Measurements from ENCODE around the gene KCP. TPM values are rescaled to one million over a fixed set of nuclear protein-coding genes. Genes with fewer than 3 reads are reported as not detected.

Gene KCP
- total and polyA plus RNA-seq, 10 of the 15 experiments (the other 5 are each of a cell fraction or from before 2014, with no cell fraction given) = 0.05 to 7.8 (median 2.5) TPM

GRCh38 chr7:128900237-128900636, 10.3 kb downstream of the KCP start:
- intact Hi-C loops (cut with micrococcal nuclease; ENCODE audit: unreplicated experiment) = no loop called here
- BruUV-seq (replicated peaks) = no TSS peak
- Histone ChIP-seq H3K9ac (ENCODE audit: control insufficient read depth, insufficient read depth, low read length) (no peak overlapping the region), H3K36me3 (ENCODE audit: control insufficient read depth in 2 of 2, insufficient read depth in 2 of 2, low read length in 1 of 2) (no peaks in the 10 kb centered on the region), H3K4me1 (ENCODE audit: control insufficient read depth, insufficient read depth, low read length) (peaks cover 10% of the 10 kb centered on the region), H4K20me1 (ENCODE audit: control insufficient read depth, insufficient read depth) (no peaks in the 10 kb centered on the region), H3K79me2 (ENCODE audit: control insufficient read depth, insufficient read depth, low read length) (no peaks in the 10 kb centered on the region), H3K4me2 (ENCODE audit: control insufficient read depth, insufficient read depth) (no peak overlapping the region), H3K27me3 (replicated peaks in 1 of 2; ENCODE audit: control insufficient read depth in 2 of 2, insufficient read depth in 2 of 2, low read length in 1 of 2) (no peaks in the 10 kb centered on the region), H3K27ac (ENCODE audit: control insufficient read depth, insufficient read depth) (no peak overlapping the region), H2AFZ (ENCODE audit: control insufficient read depth, low read depth, low read length) (no peak overlapping the region), H3K9me3 (replicated peaks; ENCODE audit: control insufficient read depth, insufficient read depth, low read length) (no peaks in the 10 kb centered on the region; the same call in 2 of the 3 replicates), H3K4me3 (no peak overlapping the region)
- POLR2A ChIA-PET = interaction anchor here (0.6 kb wide), 1 partner anchor 43 kb away, joined by 4 read pairs; no protein-coding TSS in a partner anchor
- in situ Hi-C loops (cut with MboI) = no loop called here
- no peak for ATAC-seq
- CTCF ChIA-PET = interaction anchor here (0.7 to 6.2 kb wide), 6 partner anchors 17 to 309 kb away, joined by 3 to 44 read pairs (median 4); no protein-coding TSS in a partner anchor
- SMC1A ChIA-PET (ENCODE audit: uncharacterized antibody, unreplicated experiment) = interaction anchor here (0.8 to 2.3 kb wide), 7 partner anchors 12 to 228 kb away, joined by 3 to 9 read pairs (median 3); partner anchors contain the start of gene GARIN1A
- FAIRE-seq = no peak
- WGBS (ENCODE audit: insufficient coverage, insufficient replicate concordance, low lambda C conversion rate, missing lambda C conversion rate) = 35% methylated on average over 1 of the region's 1 CpG
- DNase-seq (ENCODE audit: low read depth, low spot score) = no peak
- TF ChIP-seq EED (IDR thresholded peaks at IDR 0.05; ENCODE audit: low read depth) (no peak), PML (IDR thresholded peaks at IDR 0.05; ENCODE audit: low read length) (no peak), ZNF622 (IDR thresholded peaks at IDR 0.05) (no peak), SRF (IDR thresholded peaks at IDR 0.05; ENCODE audit: low read depth in 2 of 2, low read length in 2 of 2) (no peak), NR2C1 (IDR thresholded peaks at IDR 0.05) (no peak), BCL3 (IDR thresholded peaks at IDR 0.05; ENCODE audit: borderline replicate concordance, insufficient read depth, low read depth, low read length, poor library complexity, severe bottlenecking) (no peak), EGR1 (IDR thresholded peaks at IDR 0.05; ENCODE audit: borderline replicate concordance in 1 of 2, low read depth in 2 of 2, low read length in 2 of 2) (no peak), MXI1 (IDR thresholded peaks at IDR 0.05; ENCODE audit: low read depth, low read length) (no peak), CBFB (IDR thresholded peaks at IDR 0.05; ENCODE audit: low read depth) (no peak), SMC3 (IDR thresholded peaks at IDR 0.05; ENCODE audit: borderline replicate concordance, low read length) (no peak), CREB1 (IDR thresholded peaks at IDR 0.05; ENCODE audit: low read depth) (no peak)
- TF ChIP-seq, protein P1, sequence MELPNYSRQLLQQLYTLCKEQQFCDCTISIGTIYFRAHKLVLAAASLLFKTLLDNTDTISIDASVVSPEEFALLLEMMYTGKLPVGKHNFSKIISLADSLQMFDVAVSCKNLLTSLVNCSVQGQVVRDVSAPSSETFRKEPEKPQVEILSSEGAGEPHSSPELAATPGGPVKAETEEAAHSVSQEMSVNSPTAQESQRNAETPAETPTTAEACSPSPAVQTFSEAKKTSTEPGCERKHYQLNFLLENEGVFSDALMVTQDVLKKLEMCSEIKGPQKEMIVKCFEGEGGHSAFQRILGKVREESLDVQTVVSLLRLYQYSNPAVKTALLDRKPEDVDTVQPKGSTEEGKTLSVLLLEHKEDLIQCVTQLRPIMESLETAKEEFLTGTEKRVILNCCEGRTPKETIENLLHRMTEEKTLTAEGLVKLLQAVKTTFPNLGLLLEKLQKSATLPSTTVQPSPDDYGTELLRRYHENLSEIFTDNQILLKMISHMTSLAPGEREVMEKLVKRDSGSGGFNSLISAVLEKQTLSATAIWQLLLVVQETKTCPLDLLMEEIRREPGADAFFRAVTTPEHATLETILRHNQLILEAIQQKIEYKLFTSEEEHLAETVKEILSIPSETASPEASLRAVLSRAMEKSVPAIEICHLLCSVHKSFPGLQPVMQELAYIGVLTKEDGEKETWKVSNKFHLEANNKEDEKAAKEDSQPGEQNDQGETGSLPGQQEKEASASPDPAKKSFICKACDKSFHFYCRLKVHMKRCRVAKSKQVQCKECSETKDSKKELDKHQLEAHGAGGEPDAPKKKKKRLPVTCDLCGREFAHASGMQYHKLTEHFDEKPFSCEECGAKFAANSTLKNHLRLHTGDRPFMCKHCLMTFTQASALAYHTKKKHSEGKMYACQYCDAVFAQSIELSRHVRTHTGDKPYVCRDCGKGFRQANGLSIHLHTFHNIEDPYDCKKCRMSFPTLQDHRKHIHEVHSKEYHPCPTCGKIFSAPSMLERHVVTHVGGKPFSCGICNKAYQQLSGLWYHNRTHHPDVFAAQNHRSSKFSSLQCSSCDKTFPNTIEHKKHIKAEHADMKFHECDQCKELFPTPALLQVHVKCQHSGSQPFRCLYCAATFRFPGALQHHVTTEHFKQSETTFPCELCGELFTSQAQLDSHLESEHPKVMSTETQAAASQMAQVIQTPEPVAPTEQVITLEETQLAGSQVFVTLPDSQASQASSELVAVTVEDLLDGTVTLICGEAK (IDR thresholded peaks at IDR 0.05; ENCODE audit: borderline replicate concordance) = no peak
- TF ChIP-seq, protein P2, sequence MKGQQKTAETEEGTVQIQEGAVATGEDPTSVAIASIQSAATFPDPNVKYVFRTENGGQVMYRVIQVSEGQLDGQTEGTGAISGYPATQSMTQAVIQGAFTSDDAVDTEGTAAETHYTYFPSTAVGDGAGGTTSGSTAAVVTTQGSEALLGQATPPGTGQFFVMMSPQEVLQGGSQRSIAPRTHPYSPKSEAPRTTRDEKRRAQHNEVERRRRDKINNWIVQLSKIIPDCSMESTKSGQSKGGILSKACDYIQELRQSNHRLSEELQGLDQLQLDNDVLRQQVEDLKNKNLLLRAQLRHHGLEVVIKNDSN (IDR thresholded peaks at IDR 0.05; ENCODE audit: borderline replicate concordance, extremely low read length, insufficient read depth, low read depth, low read length) = no peak
- RAD21 ChIA-PET (ENCODE audit: unreplicated experiment) = interaction anchor here (1.0 to 1.1 kb wide), 3 partner anchors 14 to 314 kb away, joined by 3 read pairs; no protein-coding TSS in a partner anchor

Data from GM12878 (cell line).